OCI-LY3 (cell line): ENCODE measurements around the gene RPL10A.

Source experiments
- H2AFZ ChIP-seq: fragments of 200-600, 300-600 bp; shearing (Covaris generic); 2 replicates; pipeline ENCODE4 v1.6.0; 2014; ENCODE audit warnings: antibody characterized with exemption, low read depth, low read length
- H3K27ac ChIP-seq: fragments of 200-600, 300-600 bp; sonication (generic); 2 replicates; pipeline ENCODE4 v1.5.1; 2014; ENCODE audit warnings: mild to moderate bottlenecking, low read length, moderate library complexity, mixed read lengths
- H3K27me3 ChIP-seq: fragments of 200-600, 300-600 bp; sonication (generic); 2 replicates; pipeline ENCODE4 v1.6.1; 2014; ENCODE audit warnings: low read depth, low read length, mixed read lengths
- H3K36me3 ChIP-seq: fragments of 200-600, 300-600 bp; sonication (generic); replicated peaks from 2 replicates; pipeline ENCODE3; 2014; ENCODE audit warnings: low read depth, low read length, mixed read lengths
- H3K4me1 ChIP-seq: fragments of 300-600, 200-600 bp; sonication (generic); 2 replicates; pipeline ENCODE4 v1.6.1; 2014; ENCODE audit warnings: low read length, mixed read lengths
- H3K4me2 ChIP-seq: fragments of 200-600, 300-600 bp; sonication (generic); 2 replicates; pipeline ENCODE4 v1.6.1; 2014; ENCODE audit warnings: low read length, mixed read lengths
- H3K4me3 ChIP-seq: fragments of 300-600, 200-600 bp; sonication (generic); 2 replicates; pipeline ENCODE4 v1.5.1; 2014; ENCODE audit warnings: antibody characterized with exemption, mild to moderate bottlenecking, low read length, moderate library complexity
- H3K79me2 ChIP-seq: fragments of 300-600, 200-600 bp; shearing (Covaris generic); 2 replicates; pipeline ENCODE4 v1.6.1; 2014; ENCODE audit warnings: mild to moderate bottlenecking, low read length, mixed read lengths
- H3K9ac ChIP-seq: fragments of 300-600, 200-600 bp; shearing (Covaris generic); 2 replicates; pipeline ENCODE4 v1.6.0; 2014; ENCODE audit warnings: mild to moderate bottlenecking, low read length, moderate library complexity
- H3K9me3 ChIP-seq: fragments of 200-600, 300-600 bp; shearing (Covaris generic); 2 replicates; pipeline ENCODE4 v1.6.1; 2014; ENCODE audit warnings: low read length, mixed read lengths; ENCODE audit not compliant: insufficient read depth
- H4K20me1 ChIP-seq: fragments of 200-600, 300-600 bp; sonication (generic); 2 replicates; pipeline ENCODE4 v1.6.1; 2016; ENCODE audit warnings: low read length, mixed read lengths; ENCODE audit not compliant: insufficient read depth
- CTCF ChIP-seq: fragments of 200-600, 300-600 bp; sonication (generic); IDR thresholded peaks from 2 replicates; pipeline ENCODE4 v1.5.1; 2014; ENCODE audit warnings: antibody characterized with exemption, low read length, low read depth
- EZH2phosphoT487 ChIP-seq: fragments of 200-600 bp; shearing (Covaris generic); IDR thresholded peaks from 2 replicates; pipeline ENCODE4 v1.6.1; 2018; ENCODE audit warnings: antibody characterized with exemption, mixed run types, low read depth

The RPL10A gene

GRCh38 chr6:35495258-35496035 is 27.2 kb downstream of the RPL10A start:
- Histone ChIP-seq H2AFZ (no peak overlapping the region), H3K4me1 (peaks cover 7% of the 10 kb centered on the region), H3K27ac (no peak overlapping the region), H4K20me1 (no peaks in the 10 kb centered on the region), H3K4me3 (no peak overlapping the region), H3K27me3 (peaks cover 17% of the 10 kb centered on the region; the same call in 1 of the 2 replicates), H3K4me2 (no peak overlapping the region), H3K79me2 (no peaks in the 10 kb centered on the region), H3K9ac (no peak overlapping the region), H3K36me3 (no peaks in the 10 kb centered on the region), H3K9me3 (no peaks in the 10 kb centered on the region)
- no peak for TF ChIP-seq CTCF
- no peak for TF ChIP-seq EZH2phosphoT487

- Histone ChIP-seq H4K20me1 (no peaks in the 10 kb centered on the region), H3K79me2 (no peaks in the 10 kb centered on the region), H3K27ac (no peak overlapping the region), H3K36me3 (no peaks in the 10 kb centered on the region), H3K4me3 (no peak overlapping the region), H3K4me2 (no peak overlapping the region), H3K9me3 (no peaks in the 10 kb centered on the region), H2AFZ (no peak overlapping the region), H3K9ac (no peak overlapping the region), H3K4me1 (peaks cover 6% of the 10 kb centered on the region), H3K27me3 (peaks cover 11% of the 10 kb centered on the region; the same call in 1 of the 2 replicates)
- TF ChIP-seq EZH2phosphoT487 (no peak), CTCF (no peak)
Measured at GRCh38 chr6:35496036-35496840, 28.0 kb downstream of the RPL10A start.

GRCh38 chr6:35496841-35497570 is 28.8 kb downstream of the RPL10A start, which contains the start of gene TEAD3:
TEAD3 (minus strand) TSS chr6:35497079.
- Histone ChIP-seq H3K4me1 (peaks cover 6% of the 10 kb centered on the region), H3K27ac (no peak within 1 kb of the TSS), H3K4me2 (no peak within 1 kb of the TSS; the same call in 1 of the 2 replicates), H3K4me3 (peak within 1 kb of the TSS; percentile 42; the same call in 1 of the 2 replicates), H3K9ac (no peak within 1 kb of the TSS), H3K36me3 (no peaks in the 10 kb centered on the region), H3K27me3 (peaks cover 8% of the 10 kb centered on the region; the same call in 1 of the 2 replicates), H2AFZ (no peak within 1 kb of the TSS), H3K79me2 (no peaks in the 10 kb centered on the region), H3K9me3 (no peaks in the 10 kb centered on the region), H4K20me1 (no peaks in the 10 kb centered on the region)
- TF ChIP-seq CTCF: no peak
- no peak for TF ChIP-seq EZH2phosphoT487
